Calu3 (cell line): Measurements from ENCODE around the gene SLC26A8. TPM values are rescaled to one million over a fixed set of nuclear protein-coding genes. Genes with fewer than 3 reads are reported as not detected.

Experiments used
- BruUV-seq: library from RNA; stranded (reverse); fragments of 400-500 nt; replicated peaks from 2 replicates; lab custom pipeline; 2021; lab: Mats Ljungman, UMichigan
- CTCF ChIA-PET: fragments of 300-600 bp; sonication (Branson Sonifier 250); formaldehyde crosslinking; loops from one replicate; lab custom pipeline; 2022; ENCODE audit warnings: antibody characterized with exemption; lab: Charles Lee
- DNase-seq: peaks from one replicate; pipeline ENCODE4 v3.0.0; 2022
- H3K27ac Mint-ChIP-seq: one replicate; pipeline ENCODE4 v1.8.0; 2022; ENCODE audit warnings: mixed read lengths; ENCODE audit not compliant: unreplicated experiment
- H3K27me3 Mint-ChIP-seq: one replicate; pipeline ENCODE4 v1.8.0; 2022; ENCODE audit warnings: mixed read lengths; ENCODE audit not compliant: unreplicated experiment
- H3K36me3 Mint-ChIP-seq: one replicate; pipeline ENCODE4 v1.8.0; 2022; ENCODE audit warnings: mild to moderate bottlenecking, moderate library complexity, mixed read lengths; ENCODE audit not compliant: insufficient read depth, unreplicated experiment
- H3K4me1 Mint-ChIP-seq: one replicate; pipeline ENCODE4 v1.8.0; 2022; ENCODE audit warnings: mild to moderate bottlenecking, low read depth, mixed read lengths; ENCODE audit not compliant: unreplicated experiment
- H3K4me3 Mint-ChIP-seq: one replicate; pipeline ENCODE4 v1.8.0; 2022; ENCODE audit warnings: mild to moderate bottlenecking, low read depth, moderate library complexity, mixed read lengths; ENCODE audit not compliant: unreplicated experiment
- H3K9me3 Mint-ChIP-seq: one replicate; pipeline ENCODE4 v1.8.0; 2022; ENCODE audit warnings: low read depth, mixed read lengths; ENCODE audit not compliant: unreplicated experiment
- intact Hi-C: fragments of 100-400 bp; cut with micrococcal nuclease; formaldehyde crosslinking; loops from one replicate; pipeline ENCODE4 v1.10.0; 2022; ENCODE audit not compliant: unreplicated experiment
- total RNA-seq: library from RNA; stranded (reverse); gene quantifications from 2 replicates; pipeline ENCODE4 v1.2.3, GENCODE V29; 2022
- TF ChIP-seq, protein P1 (sequence below): fragments of 200-600 bp; IDR thresholded peaks from one replicate; pipeline ENCODE4 v1.8.0; 2022; ENCODE audit warnings: antibody characterized with exemption; ENCODE audit not compliant: unreplicated experiment

Gene SLC26A8
- total RNA-seq, 1 experiment from 2014 or later = not detected

DNA sequence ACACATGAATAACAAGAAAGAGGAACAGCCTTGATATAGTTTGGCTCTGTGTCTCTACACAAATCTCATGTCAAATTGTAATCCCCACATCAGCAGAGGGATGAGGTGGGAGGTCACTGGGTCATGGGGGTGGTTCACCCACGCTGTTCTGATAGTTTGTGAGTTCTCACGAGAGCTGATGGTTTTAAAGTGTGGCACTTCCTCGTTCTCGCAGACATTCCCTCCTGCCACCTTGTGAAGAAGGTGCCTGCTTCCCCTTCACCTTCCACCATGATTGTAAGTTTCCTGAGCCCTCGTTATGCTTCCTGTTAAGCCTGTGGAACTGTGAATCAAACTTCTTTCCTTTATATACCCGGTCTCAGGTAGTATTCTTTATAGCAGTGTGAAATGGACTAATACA is 116.7 kb downstream of the SLC26A8 start:
- Mint-ChIP-seq H3K36me3 (peaks cover 55% of the 10 kb centered on the region), H3K4me3 (no peak overlapping the region), H3K9me3 (peaks cover 9% of the 10 kb centered on the region), H3K27me3 (no peaks in the 10 kb centered on the region), H3K4me1 (peaks cover 8% of the 10 kb centered on the region), H3K27ac (no peak overlapping the region)
- intact Hi-C loops = no loop called here
- BruUV-seq = no TSS peak
- CTCF ChIA-PET = interaction anchor here (0.5 kb wide), 1 partner anchor 1260 kb away, joined by 4 read pairs; no protein-coding TSS in a partner anchor
- no peak for DNase-seq
- TF ChIP-seq, protein P1, sequence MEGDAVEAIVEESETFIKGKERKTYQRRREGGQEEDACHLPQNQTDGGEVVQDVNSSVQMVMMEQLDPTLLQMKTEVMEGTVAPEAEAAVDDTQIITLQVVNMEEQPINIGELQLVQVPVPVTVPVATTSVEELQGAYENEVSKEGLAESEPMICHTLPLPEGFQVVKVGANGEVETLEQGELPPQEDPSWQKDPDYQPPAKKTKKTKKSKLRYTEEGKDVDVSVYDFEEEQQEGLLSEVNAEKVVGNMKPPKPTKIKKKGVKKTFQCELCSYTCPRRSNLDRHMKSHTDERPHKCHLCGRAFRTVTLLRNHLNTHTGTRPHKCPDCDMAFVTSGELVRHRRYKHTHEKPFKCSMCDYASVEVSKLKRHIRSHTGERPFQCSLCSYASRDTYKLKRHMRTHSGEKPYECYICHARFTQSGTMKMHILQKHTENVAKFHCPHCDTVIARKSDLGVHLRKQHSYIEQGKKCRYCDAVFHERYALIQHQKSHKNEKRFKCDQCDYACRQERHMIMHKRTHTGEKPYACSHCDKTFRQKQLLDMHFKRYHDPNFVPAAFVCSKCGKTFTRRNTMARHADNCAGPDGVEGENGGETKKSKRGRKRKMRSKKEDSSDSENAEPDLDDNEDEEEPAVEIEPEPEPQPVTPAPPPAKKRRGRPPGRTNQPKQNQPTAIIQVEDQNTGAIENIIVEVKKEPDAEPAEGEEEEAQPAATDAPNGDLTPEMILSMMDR = no peak

DNA sequence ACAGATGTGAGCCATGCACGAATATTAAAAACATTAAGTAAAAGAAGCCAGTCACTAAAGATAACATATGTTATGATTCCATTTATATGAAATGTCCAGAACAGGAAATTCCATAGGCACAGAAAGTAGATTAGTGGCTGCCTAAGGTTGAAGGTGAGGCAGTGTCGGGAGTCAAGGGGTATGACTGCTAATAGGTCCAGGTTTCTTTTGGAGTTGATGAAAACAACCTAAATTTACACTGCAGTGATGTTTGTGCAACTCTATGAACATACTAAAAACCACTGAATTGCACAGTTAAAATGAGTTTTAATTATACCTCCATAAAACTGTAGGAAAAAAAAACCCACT is 118.0 kb downstream of the SLC26A8 start:
- TF ChIP-seq, protein P1 = no peak
- H3K4me1 Mint-ChIP-seq = peaks cover 8% of the 10 kb centered on the region
- BruUV-seq = no TSS peak
- no peak overlapping the region for H3K27ac Mint-ChIP-seq
- H3K4me3 Mint-ChIP-seq = no peak overlapping the region
- CTCF ChIA-PET = no interaction called here
- no peak for DNase-seq
- H3K27me3 Mint-ChIP-seq = no peaks in the 10 kb centered on the region
- H3K9me3 Mint-ChIP-seq = peaks cover 9% of the 10 kb centered on the region
- H3K36me3 Mint-ChIP-seq = peaks cover 50% of the 10 kb centered on the region
- intact Hi-C loops = no loop called here

DNA sequence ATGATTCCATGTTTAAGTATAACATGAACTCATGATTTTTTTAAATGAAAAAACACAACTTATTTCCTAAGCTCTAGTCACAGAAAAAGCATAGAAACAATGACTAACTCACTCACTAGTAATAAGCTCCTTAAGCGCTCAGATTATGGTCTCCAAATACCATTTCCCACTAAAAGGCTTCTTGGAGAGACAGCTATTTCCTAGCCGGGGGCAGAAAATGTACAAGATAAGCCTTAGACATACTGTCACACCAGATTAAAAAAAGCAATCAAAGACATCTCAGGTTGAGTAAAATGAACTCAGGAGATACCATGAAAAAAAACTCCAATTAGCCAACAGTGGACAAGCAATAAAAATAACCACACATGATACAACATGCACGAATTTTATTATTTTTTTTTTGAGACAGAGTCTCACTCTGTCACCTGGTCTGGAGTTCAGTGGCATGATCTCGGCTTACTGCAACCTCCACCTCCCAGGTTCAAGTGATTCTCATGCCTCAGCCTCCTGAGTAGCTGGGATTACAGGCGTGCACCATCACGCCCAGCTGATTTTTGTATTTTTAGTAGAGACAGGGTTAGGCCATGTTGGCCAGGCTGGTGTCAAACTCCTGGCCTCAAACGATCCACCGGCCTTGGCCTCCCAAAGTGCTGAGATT is 118.5 kb downstream of the SLC26A8 start:
- peaks cover 8% of the 10 kb centered on the region for H3K4me1 Mint-ChIP-seq
- CTCF ChIA-PET = no interaction called here
- BruUV-seq = no TSS peak
- intact Hi-C loops = no loop called here
- DNase-seq = no peak
- H3K4me3 Mint-ChIP-seq = no peak overlapping the region
- peaks cover 9% of the 10 kb centered on the region for H3K9me3 Mint-ChIP-seq
- peaks cover 48% of the 10 kb centered on the region for H3K36me3 Mint-ChIP-seq
- H3K27ac Mint-ChIP-seq = no peak overlapping the region
- no peaks in the 10 kb centered on the region for H3K27me3 Mint-ChIP-seq
- TF ChIP-seq, protein P1 = no peak

DNA sequence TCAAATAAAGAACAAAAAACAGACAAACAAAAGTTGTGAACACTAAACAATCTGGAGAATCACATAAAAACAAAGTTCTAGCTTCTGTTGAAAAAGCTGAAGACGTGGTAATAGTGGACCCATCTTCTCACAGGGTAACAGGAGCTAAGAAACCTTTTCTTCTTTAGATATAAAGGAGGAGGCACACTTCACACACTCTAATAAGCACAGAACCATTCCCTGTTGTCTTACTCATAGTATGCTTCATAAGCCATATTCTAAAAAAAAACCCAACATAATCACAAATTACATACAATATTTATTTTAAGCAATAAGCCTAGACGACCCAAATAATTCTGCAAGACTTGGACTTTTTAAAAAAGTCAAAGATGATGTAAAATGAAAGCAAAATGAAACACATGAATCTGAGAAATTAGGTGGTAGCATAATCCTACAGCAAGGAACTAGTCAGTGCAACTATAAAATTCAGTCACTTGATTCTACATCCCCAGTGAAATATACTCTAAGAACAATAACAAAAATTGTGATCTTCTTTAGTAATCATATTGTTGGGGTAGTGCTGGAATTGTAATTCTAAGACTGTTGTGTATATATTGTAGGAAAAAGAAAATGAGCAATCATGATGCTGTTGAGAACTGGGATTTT is 119.2 kb downstream of the SLC26A8 start:
- CTCF ChIA-PET = no interaction called here

More for the DNA sequence above, 119.2 kb downstream of the SLC26A8 start:
- Mint-ChIP-seq H3K36me3 (peaks cover 47% of the 10 kb centered on the region), H3K4me1 (peaks cover 8% of the 10 kb centered on the region), H3K27ac (no peak overlapping the region), H3K27me3 (no peaks in the 10 kb centered on the region), H3K9me3 (peaks cover 9% of the 10 kb centered on the region), H3K4me3 (no peak overlapping the region)
- no TSS peak for BruUV-seq
- TF ChIP-seq, protein P1 = no peak
- intact Hi-C loops = no loop called here
- DNase-seq = no peak
